ENCODE measurements around the gene RHBG. TPM values are rescaled to one million over a fixed set of nuclear protein-coding genes. Genes with fewer than 3 reads are reported as not detected.

The RHBG gene
- total and polyA plus RNA-seq, 2 donors (not counting 1 experiment from before 2014, with no cell fraction given): not detected

DNA sequence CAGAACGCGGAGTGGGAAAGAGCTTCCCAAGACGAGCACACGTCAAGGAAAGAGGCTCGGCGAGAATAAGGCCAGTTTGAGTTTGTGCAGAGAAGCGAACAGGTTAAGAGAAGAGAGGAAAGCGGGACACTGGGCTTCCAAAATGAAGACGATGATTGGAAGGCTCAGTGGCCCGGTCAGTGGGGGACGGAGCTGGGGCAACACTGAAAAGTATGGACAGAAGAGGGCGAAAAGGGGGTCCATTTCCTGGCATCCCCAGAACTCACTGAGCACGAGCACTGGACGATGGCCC lies 31.2 kb upstream of the RHBG start:
- H3K4me1 ChIP-seq (ENCODE audit: control insufficient read depth in 2 of 2, insufficient read depth in 2 of 2, low read length in 2 of 2): peaks cover 13 to 19% of the 10 kb centered on the region in 2 donors
- DNase-seq (no peak), ATAC-seq (ENCODE audit: low read depth) (no peak)
- intact Hi-C loops (cut with micrococcal nuclease): loop anchor here (1.0 to 5.0 kb wide), 7 partner anchors 56 to 414 kb away; partner anchors contain the start of genes HDGF, MEF2D, MEX3A and PMF1
- peaks cover 27% of the 10 kb centered on the region for H4K20me1 ChIP-seq (ENCODE audit: control insufficient read depth, insufficient read depth, low read length, poor library complexity, severe bottlenecking)
- H2AFZ ChIP-seq (ENCODE audit: insufficient read depth, low read depth, low read length, poor library complexity, severe bottlenecking): peak overlapping the region; percentile 77
- ChIA-PET POLR2A (interaction anchor here (0.6 kb wide), 2 partner anchors 127 to 358 kb away, joined by 3 to 9 read pairs; no protein-coding TSS in a partner anchor), CTCF (interaction anchor here (0.8 to 1.0 kb wide), 3 partner anchors 48 to 320 kb away, joined by 3 to 4 read pairs (median 4); no protein-coding TSS in a partner anchor)
- 2% methylated on average over 14 of the region's 14 CpGs for WGBS (ENCODE audit: insufficient coverage)
- peak overlapping the region; percentile 40 to 74 for H3K27ac ChIP-seq (ENCODE audit: low read length in 2 of 2)
- TF ChIP-seq EZH2 (IDR thresholded peaks at IDR 0.05; ENCODE audit: borderline replicate concordance, insufficient read depth, low read depth, low read length, poor library complexity, severe bottlenecking): no peak
- TF ChIP-seq, protein P1, sequence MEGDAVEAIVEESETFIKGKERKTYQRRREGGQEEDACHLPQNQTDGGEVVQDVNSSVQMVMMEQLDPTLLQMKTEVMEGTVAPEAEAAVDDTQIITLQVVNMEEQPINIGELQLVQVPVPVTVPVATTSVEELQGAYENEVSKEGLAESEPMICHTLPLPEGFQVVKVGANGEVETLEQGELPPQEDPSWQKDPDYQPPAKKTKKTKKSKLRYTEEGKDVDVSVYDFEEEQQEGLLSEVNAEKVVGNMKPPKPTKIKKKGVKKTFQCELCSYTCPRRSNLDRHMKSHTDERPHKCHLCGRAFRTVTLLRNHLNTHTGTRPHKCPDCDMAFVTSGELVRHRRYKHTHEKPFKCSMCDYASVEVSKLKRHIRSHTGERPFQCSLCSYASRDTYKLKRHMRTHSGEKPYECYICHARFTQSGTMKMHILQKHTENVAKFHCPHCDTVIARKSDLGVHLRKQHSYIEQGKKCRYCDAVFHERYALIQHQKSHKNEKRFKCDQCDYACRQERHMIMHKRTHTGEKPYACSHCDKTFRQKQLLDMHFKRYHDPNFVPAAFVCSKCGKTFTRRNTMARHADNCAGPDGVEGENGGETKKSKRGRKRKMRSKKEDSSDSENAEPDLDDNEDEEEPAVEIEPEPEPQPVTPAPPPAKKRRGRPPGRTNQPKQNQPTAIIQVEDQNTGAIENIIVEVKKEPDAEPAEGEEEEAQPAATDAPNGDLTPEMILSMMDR (IDR thresholded peaks at IDR 0.05): no peak
- Mint-ChIP-seq H3K4me1 (peaks cover 35% of the 10 kb centered on the region), H3K9me3 (ENCODE audit: insufficient read depth) (no peaks in the 10 kb centered on the region), H3K27ac (peak overlapping the region; percentile 96), H3K4me3 (peak overlapping the region; percentile 97), H3K27me3 (no peaks in the 10 kb centered on the region)
- H3K4me2 ChIP-seq (replicated peaks; ENCODE audit: low read depth, low read length, poor library complexity, severe bottlenecking): peak overlapping the region; percentile 79
- no peaks in the 10 kb centered on the region for H3K27me3 ChIP-seq (replicated peaks in 1 of 4; ENCODE audit: control extremely low read depth in 1 of 4, control insufficient read depth in 3 of 4, insufficient read depth in 4 of 4, low read length in 3 of 4)
- peaks cover 0 to 28% of the 10 kb centered on the region in 2 experiments for H3K36me3 ChIP-seq (replicated peaks in 1 of 2; ENCODE audit: control extremely low read depth in 1 of 2, control insufficient read depth in 1 of 2, extremely low read depth in 1 of 2, insufficient read depth in 2 of 2, low read length in 1 of 2)
- peaks cover 37% of the 10 kb centered on the region for H3K79me2 ChIP-seq (ENCODE audit: control insufficient read depth, insufficient read depth, low read length)
- no peaks in the 10 kb centered on the region for H3K9me3 ChIP-seq (ENCODE audit: control extremely low read depth in 1 of 3, control insufficient read depth in 2 of 3, insufficient read depth in 1 of 3, low read length in 2 of 3)
- H3K9ac ChIP-seq (ENCODE audit: low read length): peak overlapping the region; percentile 81
- H3K4me3 ChIP-seq (ENCODE audit: control extremely low read depth in 1 of 5, extremely low read depth in 1 of 5, insufficient read depth in 1 of 5, low read depth in 2 of 5, low read length in 4 of 5): peak overlapping the region; percentile 82 to 98 (median 87)

GRCh38 chr1:156338180-156338976 lies 30.6 kb upstream of the RHBG start, which contains the start of the genes CCT3 and TSACC:
TSS of gene CCT3 (minus strand) at chr1:156338292. CDS start at chr1:156338184, 108 bp downstream.
TSS of gene TSACC (plus strand) at chr1:156338526. CDS start at chr1:156339758, 1,232 bp downstream.
- H2AFZ ChIP-seq (ENCODE audit: insufficient read depth, low read depth, low read length, poor library complexity, severe bottlenecking): peak within 1 kb of the TSS; percentile 77
- CTCF ChIA-PET: interaction anchor here (0.8 to 1.0 kb wide), 3 partner anchors 47 to 319 kb away, joined by 3 to 4 read pairs (median 4); no protein-coding TSS in a partner anchor
- WGBS (ENCODE audit: insufficient coverage): 0% methylated on average over 45 of the region's 47 CpGs

More at GRCh38 chr1:156338180-156338976, 30.6 kb upstream of the RHBG start, which contains the start of the genes CCT3 and TSACC:
- intact Hi-C loops (cut with micrococcal nuclease): loop anchor here (1.0 to 5.0 kb wide), 7 partner anchors 56 to 414 kb away; partner anchors contain the start of genes HDGF, MEF2D, MEX3A and PMF1
- no peaks in the 10 kb centered on the region for H3K9me3 ChIP-seq (ENCODE audit: control extremely low read depth in 1 of 3, control insufficient read depth in 2 of 3, insufficient read depth in 1 of 3, low read length in 2 of 3)
- peak within 1 kb of the TSS; percentile 79 for H3K4me2 ChIP-seq (replicated peaks; ENCODE audit: low read depth, low read length, poor library complexity, severe bottlenecking)
- H3K27ac ChIP-seq (ENCODE audit: low read length in 2 of 2): peak within 1 kb of the TSS; percentile 70 to 74
- ATAC-seq (ENCODE audit: low read depth): peak; percentile 94
- H3K27me3 ChIP-seq (replicated peaks in 1 of 4; ENCODE audit: control extremely low read depth in 1 of 4, control insufficient read depth in 3 of 4, insufficient read depth in 4 of 4, low read length in 3 of 4): no peaks in the 10 kb centered on the region
- H3K4me3 Mint-ChIP-seq: peak within 1 kb of the TSS; percentile 97
- H3K9ac ChIP-seq (ENCODE audit: low read length): peak within 1 kb of the TSS; percentile 81
- no peaks in the 10 kb centered on the region for H3K9me3 Mint-ChIP-seq (ENCODE audit: insufficient read depth)
- H3K4me1 ChIP-seq (ENCODE audit: control insufficient read depth in 2 of 2, insufficient read depth in 2 of 2, low read length in 2 of 2): peaks cover 13 to 19% of the 10 kb centered on the region in 2 donors
- peak within 1 kb of the TSS; percentile 96 for H3K27ac Mint-ChIP-seq
- peak; percentile 100 for DNase-seq
- peak within 1 kb of the TSS; percentile 82 to 98 (median 87) for H3K4me3 ChIP-seq (ENCODE audit: control extremely low read depth in 1 of 5, extremely low read depth in 1 of 5, insufficient read depth in 1 of 5, low read depth in 2 of 5, low read length in 4 of 5)
- POLR2A ChIA-PET: interaction anchor here (0.6 kb wide), 1 partner anchor 128 kb away, joined by 3 read pairs; no protein-coding TSS in a partner anchor
- H3K36me3 ChIP-seq (replicated peaks in 1 of 2; ENCODE audit: control extremely low read depth in 1 of 2, control insufficient read depth in 1 of 2, extremely low read depth in 1 of 2, insufficient read depth in 2 of 2, low read length in 1 of 2): peaks cover 0 to 25% of the 10 kb centered on the region in 2 experiments
- peaks cover 27% of the 10 kb centered on the region for H4K20me1 ChIP-seq (ENCODE audit: control insufficient read depth, insufficient read depth, low read length, poor library complexity, severe bottlenecking)
- peaks cover 37% of the 10 kb centered on the region for H3K79me2 ChIP-seq (ENCODE audit: control insufficient read depth, insufficient read depth, low read length)
- peaks cover 35% of the 10 kb centered on the region for H3K4me1 Mint-ChIP-seq
- no peak for TF ChIP-seq EZH2 (IDR thresholded peaks at IDR 0.05; ENCODE audit: borderline replicate concordance, insufficient read depth, low read depth, low read length, poor library complexity, severe bottlenecking)
- TF ChIP-seq, protein P1 (IDR thresholded peaks at IDR 0.05): no peak
- H3K27me3 Mint-ChIP-seq: no peaks in the 10 kb centered on the region

All from B cell (primary cell).